HG03378 (cell line): ENCODE results near the gene PARD3.

ENCODE experiments used
- ATAC-seq: cut with Tn5 transposase; IDR thresholded peaks from one replicate; pipeline ENCODE4 v1.9.1; 2021; ENCODE audit warnings: mild to moderate bottlenecking, moderate library complexity; ENCODE audit not compliant: unreplicated experiment

PARD3 gene

DNA sequence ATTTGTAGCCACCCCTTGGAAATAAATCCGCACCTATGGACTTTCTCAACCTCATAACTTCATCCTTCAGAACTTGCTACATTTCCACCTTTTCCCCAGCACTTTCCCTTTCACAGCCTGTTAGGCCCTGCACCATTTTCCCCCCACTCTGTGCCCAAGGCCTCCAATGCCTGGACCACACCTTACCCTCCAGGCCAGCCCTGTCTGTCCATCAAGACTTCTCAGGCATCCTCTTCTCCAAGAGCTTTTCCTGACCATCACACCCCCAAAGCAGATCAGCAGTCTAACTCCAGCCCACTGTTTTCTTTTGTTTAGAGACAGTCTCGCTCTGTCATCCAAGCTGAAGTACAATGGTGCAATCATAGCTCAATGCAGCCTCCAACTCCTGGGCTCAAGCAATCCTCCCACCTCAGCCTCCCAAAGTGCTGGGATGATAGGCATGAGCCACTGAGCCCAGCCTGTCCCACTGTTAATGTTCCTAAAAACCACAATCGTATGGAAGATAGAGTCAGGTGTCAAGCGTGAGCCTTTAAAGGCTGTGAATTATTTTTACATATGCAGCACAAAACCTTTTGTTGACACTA lies 116.8 kb downstream of the PARD3 start:
- ATAC-seq, result no peak

DNA sequence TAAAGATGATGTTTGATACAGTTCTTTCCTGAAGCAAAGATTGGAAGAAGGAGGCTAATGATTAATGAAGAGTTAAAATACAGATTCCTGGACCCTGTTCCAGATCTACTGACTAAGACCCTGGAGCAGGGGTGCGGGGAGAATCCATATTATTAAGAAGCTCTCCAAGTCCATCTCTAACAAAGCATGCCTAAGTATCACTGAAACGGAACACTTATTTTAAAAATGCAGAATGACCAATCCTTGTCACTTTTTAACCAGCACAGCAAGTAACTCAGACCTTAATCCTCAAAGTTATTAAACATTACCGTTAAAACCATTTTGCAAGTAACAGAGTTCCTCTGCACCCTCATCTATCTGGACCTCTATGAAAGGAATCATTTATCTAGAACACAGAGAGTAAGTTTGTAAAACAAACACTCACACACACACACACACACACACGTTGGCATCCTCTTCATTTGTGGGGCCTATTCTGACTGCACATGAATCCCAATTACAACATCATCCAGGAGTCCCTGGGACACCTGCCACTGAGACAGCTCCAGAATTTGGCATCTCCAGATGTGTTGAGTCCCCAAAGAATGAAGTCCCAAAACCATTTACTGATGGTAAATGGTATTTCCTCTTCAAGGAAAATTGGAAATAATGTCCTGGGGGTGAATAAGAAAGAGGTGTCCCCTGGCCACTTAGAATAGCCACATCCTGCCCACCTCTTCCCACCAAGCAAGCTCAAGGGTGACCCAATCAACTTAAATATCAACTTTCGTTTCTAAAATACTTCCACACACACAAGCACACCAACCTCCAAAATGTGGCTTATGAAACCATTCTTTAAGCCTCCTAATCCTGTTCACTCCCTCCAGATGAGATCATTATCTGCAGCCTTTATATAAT lies 117.5 kb downstream of the PARD3 start:
- no peak for ATAC-seq

DNA sequence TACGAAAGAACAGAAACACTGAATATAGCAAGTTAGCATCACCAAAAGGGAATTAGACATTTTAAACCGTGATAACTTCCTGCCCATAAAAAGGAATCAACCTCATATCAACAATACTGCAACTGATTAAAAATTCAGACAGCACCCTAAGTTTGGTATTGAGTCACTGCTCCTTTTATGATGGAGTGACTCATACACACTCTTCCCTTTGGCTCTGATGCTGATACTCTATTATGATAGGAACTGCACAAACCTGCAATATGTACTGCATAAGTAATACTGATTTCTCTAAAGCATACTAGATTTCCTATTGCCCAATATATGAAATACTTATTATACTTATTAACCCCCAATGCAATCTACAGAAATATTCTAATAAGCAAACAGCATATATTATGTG lies 118.7 kb downstream of the PARD3 start:
- ATAC-seq, result no peak

DNA sequence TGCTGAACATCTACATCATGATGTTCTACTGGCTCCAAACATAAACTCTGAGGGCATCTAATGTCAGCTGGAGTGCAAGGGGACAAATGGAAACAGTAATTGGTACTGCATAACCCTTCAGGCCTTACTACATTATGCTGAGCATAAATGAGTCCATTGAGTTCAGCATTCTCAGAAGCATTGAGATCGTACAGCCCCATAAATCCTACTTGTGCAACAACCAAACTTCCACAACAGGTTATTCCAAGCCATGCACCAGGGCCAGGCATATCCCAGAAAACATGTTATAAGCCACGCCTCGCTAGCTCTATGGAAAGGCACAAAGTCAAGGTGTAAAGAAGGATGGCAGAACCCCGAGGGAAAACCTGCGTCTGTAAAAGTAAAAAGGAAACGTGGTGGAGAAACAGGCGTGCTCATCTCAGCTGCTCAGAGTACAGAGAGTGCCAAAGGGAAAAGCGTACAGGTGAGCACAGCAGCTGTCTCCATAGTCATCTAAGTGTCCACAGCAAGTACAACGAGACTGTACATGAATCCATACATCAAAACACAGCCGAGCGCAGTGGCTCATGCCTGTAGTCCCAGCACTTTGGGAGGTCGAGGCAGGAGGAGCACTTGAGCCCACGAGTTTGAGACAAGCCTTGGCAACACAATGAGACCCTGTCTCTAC lies 124.6 kb downstream of the PARD3 start:
- ATAC-seq, result no peak

DNA sequence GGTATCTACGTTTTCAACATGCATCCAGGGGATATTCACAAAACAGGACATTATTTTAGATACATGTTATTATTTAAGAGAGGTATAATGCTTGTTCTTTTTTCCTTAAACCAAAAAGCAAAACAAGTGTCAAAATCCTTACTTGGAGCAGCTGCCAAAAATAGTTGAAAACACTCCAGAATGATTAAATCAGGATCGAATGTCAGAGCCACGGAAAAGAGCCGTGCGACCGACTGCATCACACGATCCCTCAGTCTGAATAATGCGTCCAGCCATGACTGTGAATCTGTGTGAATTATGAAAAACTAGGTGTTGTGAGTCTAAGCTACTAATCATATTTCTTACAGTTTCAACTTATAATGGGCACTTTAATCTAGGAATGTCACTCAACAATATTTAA lies 126.0 kb downstream of the PARD3 start:
- no peak for ATAC-seq

DNA sequence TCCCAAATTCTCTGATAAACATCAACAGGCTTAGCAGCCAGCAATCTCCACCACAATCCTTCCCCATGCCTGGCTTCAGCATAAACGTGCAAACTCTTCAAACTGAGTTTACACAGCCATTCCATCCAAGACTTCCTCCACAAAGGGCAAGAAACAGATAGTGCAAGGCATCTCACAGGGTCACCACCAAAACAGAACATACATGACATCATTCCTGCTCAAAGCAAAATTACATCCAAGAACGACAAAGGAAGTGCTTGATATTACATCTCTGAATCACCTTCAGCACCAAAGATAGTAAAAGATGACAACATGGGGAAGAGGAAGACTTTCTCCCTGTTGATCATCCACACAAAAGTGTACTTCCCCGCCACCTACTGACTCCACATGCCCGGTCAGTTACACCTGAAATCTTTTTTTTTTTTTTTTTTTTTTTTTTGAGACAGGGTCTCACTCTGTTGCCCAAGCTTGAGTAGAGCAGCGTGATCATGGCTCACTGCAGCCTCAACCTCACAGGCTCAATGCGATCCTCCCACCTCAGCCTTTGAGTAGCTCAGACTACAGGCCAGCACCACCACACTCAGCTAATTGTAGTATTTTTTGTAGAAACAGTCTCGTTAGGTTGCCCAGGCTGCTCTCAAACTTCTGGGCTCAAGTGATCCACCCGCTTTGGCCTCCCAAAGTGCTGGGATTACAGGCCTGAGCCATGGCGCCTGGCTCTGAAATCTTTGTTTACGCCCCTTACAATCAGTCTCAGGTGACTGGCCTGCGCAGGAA lies 127.5 kb downstream of the PARD3 start:
- ATAC-seq, result no peak

DNA sequence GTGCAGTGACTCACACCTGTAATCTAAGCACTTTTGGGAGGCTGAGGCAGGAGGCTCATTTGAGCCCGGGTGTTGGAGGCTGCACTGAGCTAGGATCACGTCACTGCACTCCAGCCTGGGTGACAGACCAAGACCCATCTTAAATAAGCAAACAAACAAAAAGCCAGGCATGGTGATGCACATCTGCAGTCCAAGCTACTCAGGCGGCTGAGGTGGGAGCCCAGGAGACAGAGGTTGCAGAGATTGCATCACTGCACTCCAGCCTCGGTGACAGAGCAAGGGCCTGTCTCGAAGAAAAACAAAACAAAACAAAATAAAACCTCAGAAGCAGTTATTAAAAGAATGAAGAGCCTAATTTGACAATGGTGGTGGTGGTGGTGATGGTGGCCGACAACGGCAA lies 132.5 kb downstream of the PARD3 start:
- ATAC-seq, result no peak

DNA sequence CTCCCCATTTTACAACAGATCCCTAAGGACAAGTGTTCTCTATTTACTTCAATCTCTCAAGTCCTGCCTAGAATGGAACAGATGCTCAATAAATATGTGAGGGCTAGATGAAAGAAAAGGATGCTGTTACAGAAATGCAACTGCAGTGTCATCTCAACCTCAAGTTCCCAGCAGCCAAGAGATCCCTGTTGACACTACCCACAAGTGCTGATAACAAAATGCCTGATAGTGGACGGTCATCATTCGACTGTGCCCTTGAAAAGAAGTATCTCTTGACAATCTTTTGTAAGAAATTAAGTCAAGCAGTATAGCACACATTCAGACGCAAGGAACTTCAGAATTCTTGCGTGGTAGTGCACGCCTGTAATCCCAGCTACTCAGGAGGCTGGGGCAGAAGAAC lies 133.2 kb downstream of the PARD3 start:
- ATAC-seq, result no peak

DNA sequence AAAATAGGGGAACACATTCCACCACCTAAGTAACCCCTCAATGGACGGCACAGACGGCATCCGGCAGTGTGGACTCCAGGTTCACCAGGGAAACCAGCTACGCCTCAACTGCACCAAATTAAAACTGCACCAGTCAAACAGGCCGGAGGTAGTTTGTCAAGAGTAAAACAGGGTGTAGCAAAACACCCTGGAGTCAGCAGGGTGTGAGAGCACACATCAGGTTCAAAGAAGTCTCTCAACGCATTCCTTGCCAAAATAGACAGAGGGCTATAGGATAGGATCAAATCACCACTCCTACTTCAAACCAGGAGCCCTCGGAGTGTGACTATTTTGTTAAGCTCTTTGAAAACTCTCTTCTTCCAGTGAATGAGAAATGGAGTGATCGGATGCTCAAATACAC lies 135.9 kb downstream of the PARD3 start:
- no peak for ATAC-seq

DNA sequence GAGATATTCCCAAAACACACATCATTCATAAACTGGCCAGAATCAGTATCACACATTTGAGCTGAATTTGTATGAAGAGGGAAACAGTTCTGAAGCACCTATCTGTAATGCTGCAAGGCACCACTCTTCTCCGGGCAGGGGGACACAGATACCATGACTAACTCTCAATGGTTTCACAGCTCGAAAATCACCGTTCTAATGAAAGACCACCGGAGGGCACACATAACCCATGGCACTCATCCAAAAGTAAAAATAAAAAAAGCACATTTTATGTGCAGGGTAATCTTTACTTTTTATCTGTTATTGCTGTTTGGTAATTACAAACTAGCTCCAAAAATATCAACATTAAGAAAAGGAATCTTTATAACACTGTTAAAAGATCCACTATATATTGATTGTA lies 137.5 kb downstream of the PARD3 start:
- no peak for ATAC-seq

DNA sequence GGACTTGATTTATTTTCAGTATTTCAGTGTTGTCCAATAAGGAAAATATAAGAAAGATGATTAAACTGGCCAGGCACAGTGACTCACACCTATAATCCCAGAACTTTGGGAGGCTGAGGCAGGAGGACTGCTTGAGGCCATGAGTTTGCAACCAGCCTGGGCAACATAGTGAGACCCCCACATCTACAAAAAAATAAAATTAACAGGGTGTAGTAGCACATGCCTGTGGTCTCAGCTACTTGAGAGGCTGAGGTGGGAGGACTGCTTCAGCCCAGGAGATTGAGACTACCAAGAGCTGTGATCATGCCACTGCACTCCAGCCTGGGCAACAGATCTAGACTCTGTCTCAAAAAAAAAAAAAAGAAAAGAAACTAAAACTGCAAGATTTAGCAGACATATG lies 138.0 kb downstream of the PARD3 start:
- ATAC-seq, result no peak

DNA sequence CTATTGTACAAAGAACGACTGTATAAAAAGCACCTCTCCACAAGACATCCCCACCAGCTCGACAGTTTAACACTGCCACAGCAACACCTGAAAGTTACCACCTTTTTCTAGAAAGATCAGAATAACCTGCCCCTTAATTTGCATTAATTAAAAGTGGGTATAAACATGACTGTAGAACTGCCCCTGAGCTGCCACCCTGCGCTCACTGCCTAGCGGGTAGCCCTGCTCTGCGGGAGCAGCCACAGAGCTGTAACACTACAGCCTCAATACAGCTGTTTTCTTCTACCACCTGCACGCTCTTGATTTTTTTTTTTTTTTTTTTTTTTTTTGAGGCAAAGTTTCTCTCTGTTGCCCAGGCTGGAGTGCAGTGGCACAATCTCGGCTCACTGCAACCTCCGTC lies 140.9 kb downstream of the PARD3 start:
- no peak for ATAC-seq

DNA sequence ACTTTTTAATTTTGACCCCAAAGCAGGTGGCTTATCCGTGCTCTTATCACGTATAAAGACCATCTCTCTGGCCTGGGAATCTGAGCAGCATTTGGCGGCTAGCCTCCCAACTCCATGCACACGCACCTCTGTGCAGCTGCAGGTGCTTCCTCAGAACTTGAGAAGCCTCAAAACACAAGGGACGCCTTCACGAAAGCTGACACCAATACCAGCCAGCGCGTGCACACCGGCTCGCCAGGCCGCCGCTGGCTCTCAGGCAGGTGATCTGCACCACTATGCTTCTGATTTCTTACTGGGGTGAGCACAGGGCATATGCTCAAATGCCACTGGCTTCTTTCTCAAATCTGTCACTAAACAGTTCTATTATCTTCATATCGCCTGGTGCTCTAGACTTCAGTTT lies 145.0 kb downstream of the PARD3 start:
- no peak for ATAC-seq

DNA sequence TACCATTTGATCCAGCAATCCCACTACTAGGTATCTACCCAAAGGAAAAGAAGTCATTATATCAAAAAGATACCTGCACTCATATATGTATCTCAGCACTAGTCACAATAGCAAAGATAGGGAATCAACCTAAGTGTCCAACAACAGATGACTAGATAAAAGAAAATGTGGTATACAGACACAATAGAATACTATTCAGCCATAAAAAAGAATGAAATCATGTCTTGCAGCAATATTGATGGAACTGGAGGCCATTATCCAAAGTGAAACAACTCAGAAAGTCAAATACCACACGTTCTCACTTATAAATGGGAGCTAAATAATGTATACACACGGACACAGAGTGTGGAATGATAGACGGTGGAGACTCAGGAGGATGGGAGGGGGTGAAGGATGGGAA lies 146.0 kb downstream of the PARD3 start:
- no peak for ATAC-seq

DNA sequence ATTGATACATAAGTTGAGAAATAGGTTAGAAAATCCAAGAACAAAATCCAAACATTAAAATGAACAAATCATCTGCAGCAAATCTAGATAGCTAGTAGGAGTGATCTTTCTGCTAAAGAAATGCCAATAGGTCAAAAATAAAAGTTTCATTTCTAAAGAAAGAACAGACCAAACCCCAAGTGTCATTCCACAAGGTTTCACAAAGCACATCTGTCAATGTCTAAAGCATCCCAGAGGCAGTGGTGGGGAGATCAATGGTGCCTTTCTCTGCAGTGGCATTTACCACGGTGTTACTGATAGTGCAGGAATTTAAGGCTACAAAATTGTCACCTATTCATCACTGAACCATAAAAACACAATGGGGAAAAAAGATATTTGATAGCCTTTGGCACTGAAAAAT lies 147.9 kb downstream of the PARD3 start:
- no peak for ATAC-seq

DNA sequence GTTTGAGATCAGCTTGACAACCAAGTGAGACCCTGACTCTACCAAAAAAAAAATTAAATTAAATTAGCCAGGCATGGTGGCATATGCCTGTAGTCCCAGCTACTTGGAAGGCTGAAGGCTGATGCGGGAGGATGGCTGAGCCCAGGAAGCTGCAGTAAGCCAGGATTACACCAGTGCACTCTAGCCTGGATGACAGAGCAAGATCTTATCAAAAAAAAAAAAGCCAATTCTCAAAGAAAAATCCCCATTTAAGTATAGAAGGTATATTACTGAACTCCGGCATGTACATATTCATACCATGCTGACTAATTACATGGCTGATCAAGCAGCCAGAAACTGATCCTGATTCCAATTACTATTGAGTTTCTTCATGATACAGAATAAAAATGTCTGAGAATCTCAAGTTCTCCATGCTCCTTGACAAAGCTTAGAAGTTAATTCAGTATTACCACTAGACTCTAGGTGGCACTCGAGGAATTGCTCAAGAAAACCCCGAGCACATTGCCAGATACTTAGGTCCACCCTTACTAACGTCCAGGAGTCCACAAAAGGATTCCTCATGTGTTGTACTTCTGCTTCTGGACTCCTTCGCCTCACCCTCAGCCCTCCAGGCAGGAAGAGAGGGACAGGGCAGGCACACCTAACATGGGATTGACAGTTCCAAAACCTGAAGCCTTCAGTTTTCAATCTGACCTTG lies 148.9 kb downstream of the PARD3 start:
- no peak for ATAC-seq

DNA sequence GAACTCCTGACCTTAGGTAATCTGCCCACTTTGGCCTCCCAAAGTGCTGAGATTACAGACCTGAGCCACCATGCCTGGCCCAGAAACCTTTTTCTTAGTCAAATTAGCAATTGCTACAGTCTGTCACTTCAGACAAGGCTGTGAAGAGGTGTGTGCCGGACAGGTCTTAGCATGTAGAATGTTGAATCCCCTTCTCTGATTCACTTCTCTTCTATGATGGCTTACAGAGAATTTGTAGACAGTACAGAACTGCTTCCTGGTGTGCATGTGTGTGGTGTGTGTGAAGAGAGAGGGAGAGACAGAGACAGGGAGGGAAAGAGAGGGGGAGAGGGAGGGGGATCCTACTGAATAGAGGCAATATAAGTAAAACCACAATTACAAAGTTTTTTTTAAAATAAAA lies 150.4 kb downstream of the PARD3 start:
- ATAC-seq, result no peak

DNA sequence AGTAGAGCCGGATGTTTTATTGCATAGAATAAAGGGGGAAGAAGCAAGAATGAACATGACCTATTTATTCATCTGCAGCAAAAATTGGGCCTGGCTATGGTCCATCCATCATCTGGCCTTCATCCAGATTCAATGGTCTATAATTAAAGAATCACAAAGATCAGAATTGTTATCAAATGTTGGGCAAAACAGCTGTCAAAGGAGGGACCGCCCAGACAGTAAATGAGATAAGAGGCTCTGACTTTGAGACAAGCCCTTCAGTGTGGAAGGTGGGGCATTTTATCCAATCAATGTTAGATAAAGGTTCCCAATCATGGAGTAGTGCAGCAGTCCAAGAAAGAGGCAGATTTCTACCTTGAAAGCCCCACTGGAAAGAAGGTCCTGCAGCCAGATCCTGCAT lies 153.5 kb downstream of the PARD3 start:
- ATAC-seq, result no peak

DNA sequence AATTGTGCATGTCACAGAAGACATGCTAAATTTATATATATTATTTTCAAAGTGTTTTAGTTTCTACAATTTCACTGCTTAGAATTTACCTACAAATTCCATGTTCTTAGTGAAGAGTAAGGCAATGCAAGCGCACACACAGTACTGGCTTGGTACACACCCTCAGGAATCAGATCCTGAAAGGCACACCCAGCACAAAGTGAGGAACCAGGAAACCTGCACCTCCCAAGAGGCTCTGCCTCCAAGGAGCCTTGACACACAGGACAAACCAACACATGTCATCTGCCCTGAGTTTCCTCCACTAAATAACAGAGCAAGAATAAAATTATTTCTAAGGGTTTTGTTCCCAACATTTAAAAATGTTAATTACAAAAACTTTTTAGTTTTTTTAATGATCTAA lies 156.2 kb downstream of the PARD3 start:
- ATAC-seq, result no peak

DNA sequence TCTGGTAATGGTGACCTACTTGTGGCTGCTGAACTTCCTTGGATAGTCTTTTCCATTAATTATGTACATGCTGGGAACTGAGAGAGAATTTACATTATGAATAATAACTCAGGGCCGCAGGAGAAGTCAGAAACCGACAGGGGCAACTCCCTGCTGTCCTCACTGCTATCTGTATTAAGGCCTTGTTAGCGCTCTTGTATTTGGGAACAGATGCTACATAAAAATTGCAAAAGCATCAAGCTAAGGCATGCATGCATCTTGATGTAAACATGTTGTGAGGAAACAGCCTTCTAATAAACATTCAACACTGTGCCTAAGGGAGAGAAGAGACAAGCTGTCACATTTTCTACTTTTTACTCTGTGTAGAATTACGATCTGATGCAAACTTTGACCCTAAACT lies 158.4 kb downstream of the PARD3 start:
- ATAC-seq, result no peak
